ENCODE data around the gene POLD1. TPM values are rescaled to one million over a fixed set of nuclear protein-coding genes. Genes with fewer than 3 reads are reported as not detected.

POLD1 gene
- total and polyA plus RNA-seq, 4 donors = 7.5 to 57.1 (median 8.2) TPM

- no peaks in the 10 kb centered on the region for H3K9me3 ChIP-seq (ENCODE audit: control insufficient read depth in 4 of 4, low read length in 3 of 4)
- H3K4me3 ChIP-seq (ENCODE audit: low read depth in 1 of 3, low read length in 3 of 3) = peak overlapping the region in 1 of 3 donors; percentile 75
- H3K4me1 ChIP-seq (ENCODE audit: control insufficient read depth in 4 of 4, insufficient read depth in 4 of 4, low read length in 3 of 4) = peaks cover 0 to 3% (median 0%) of the 10 kb centered on the region in 4 donors
- peak; percentile 87 for DNase-seq (ENCODE audit: low spot score)
- 56% methylated on average over 7 of the region's 7 CpGs for WGBS
- no peak overlapping the region for H3K27ac ChIP-seq (ENCODE audit: low read depth in 1 of 2, low read length in 2 of 2)
- TF ChIP-seq REST (IDR thresholded peaks at IDR 0.05) (no peak), RXRA (IDR thresholded peaks at IDR 0.05) (no peak), GABPA (IDR thresholded peaks at IDR 0.05 in 1 of 2, conservative IDR thresholded peaks at IDR 0.05 in 1 of 2) (no peak)
- peaks cover 13 to 44% (median 26%) of the 10 kb centered on the region in 4 donors for H3K36me3 ChIP-seq (ENCODE audit: control insufficient read depth in 4 of 4, insufficient read depth in 3 of 4, low read depth in 1 of 4, low read length in 3 of 4)
- no peaks in the 10 kb centered on the region for H3K27me3 ChIP-seq (ENCODE audit: control insufficient read depth in 4 of 4, insufficient read depth in 4 of 4, low read length in 3 of 4)
- no peak overlapping the region for H3K9ac ChIP-seq (ENCODE audit: low read depth in 1 of 2, low read length in 2 of 2)
Measured at GRCh38 chr19:50377051-50377461, 7.1 kb upstream of the POLD1 start.

- WGBS = 84% methylated on average over 9 of the region's 9 CpGs
- Histone ChIP-seq H3K9me3 (ENCODE audit: control insufficient read depth in 4 of 4, low read length in 3 of 4) (no peaks in the 10 kb centered on the region), H3K27ac (ENCODE audit: low read depth in 1 of 2, low read length in 2 of 2) (no peak overlapping the region), H3K9ac (ENCODE audit: low read depth in 1 of 2, low read length in 2 of 2) (no peak overlapping the region), H3K36me3 (ENCODE audit: control insufficient read depth in 4 of 4, insufficient read depth in 3 of 4, low read depth in 1 of 4, low read length in 3 of 4) (peaks cover 15 to 49% (median 26%) of the 10 kb centered on the region in 4 donors), H3K4me1 (ENCODE audit: control insufficient read depth in 4 of 4, insufficient read depth in 4 of 4, low read length in 3 of 4) (peaks cover 0 to 3% (median 0%) of the 10 kb centered on the region in 4 donors), H3K27me3 (ENCODE audit: control insufficient read depth in 4 of 4, insufficient read depth in 4 of 4, low read length in 3 of 4) (no peaks in the 10 kb centered on the region), H3K4me3 (ENCODE audit: low read depth in 1 of 3, low read length in 3 of 3) (no peak overlapping the region)
- no peak for TF ChIP-seq YY1 (IDR thresholded peaks at IDR 0.05)
- TF ChIP-seq HNF4A (conservative IDR thresholded peaks at IDR 0.05) = no peak
- no peak for TF ChIP-seq RXRA (IDR thresholded peaks at IDR 0.05)
- TF ChIP-seq ATF3 (IDR thresholded peaks at IDR 0.05) = no peak
- DNase-seq (ENCODE audit: low spot score) = peak; percentile 67
Measured at GRCh38 chr19:50377517-50377916, 6.6 kb upstream of the POLD1 start.

- H3K4me3 ChIP-seq (ENCODE audit: low read depth in 1 of 3, low read length in 3 of 3) = no peak overlapping the region
- no peaks in the 10 kb centered on the region for H3K27me3 ChIP-seq (ENCODE audit: control insufficient read depth in 4 of 4, insufficient read depth in 4 of 4, low read length in 3 of 4)
- no peaks in the 10 kb centered on the region for H3K9me3 ChIP-seq (ENCODE audit: control insufficient read depth in 4 of 4, low read length in 3 of 4)
- no peak overlapping the region for H3K27ac ChIP-seq (ENCODE audit: low read depth in 1 of 2, low read length in 2 of 2)
- H3K4me1 ChIP-seq (ENCODE audit: control insufficient read depth in 4 of 4, insufficient read depth in 4 of 4, low read length in 3 of 4) = peaks cover 0 to 3% (median 0%) of the 10 kb centered on the region in 4 donors
- no peak overlapping the region for H3K9ac ChIP-seq (ENCODE audit: low read depth in 1 of 2, low read length in 2 of 2)
- DNase-seq (ENCODE audit: low spot score) = no peak
- H3K36me3 ChIP-seq (ENCODE audit: control insufficient read depth in 4 of 4, insufficient read depth in 3 of 4, low read depth in 1 of 4, low read length in 3 of 4) = peaks cover 15 to 49% (median 26%) of the 10 kb centered on the region in 4 donors
- TF ChIP-seq RXRA (IDR thresholded peaks at IDR 0.05) (no peak), HNF4A (conservative IDR thresholded peaks at IDR 0.05) (no peak), EGR1 (IDR thresholded peaks at IDR 0.05; ENCODE audit: low read depth in 2 of 2) (no peak), FOXA1 (IDR thresholded peaks at IDR 0.05) (no peak), REST (IDR thresholded peaks at IDR 0.05) (no peak), HNF4G (IDR thresholded peaks at IDR 0.05) (no peak), MAX (IDR thresholded peaks at IDR 0.05) (no peak)
- WGBS = 96% methylated on average over 36 of the region's 36 CpGs
Measured at GRCh38 chr19:50378169-50378862, 5.8 kb upstream of the POLD1 start.

Data from liver (tissue), 9 donors.